OCI-LY3 (cell line): ENCODE data around the gene TMEM238.

ENCODE experiments used
- EZH2phosphoT487 ChIP-seq: fragments of 200-600 bp; shearing (Covaris generic); IDR thresholded peaks from 2 replicates; pipeline ENCODE4 v1.6.1; 2018; ENCODE audit warnings: antibody characterized with exemption, mixed run types, low read depth
- TF ChIP-seq, protein P1 (sequence below): fragments of 200-600, 300-600 bp; sonication (generic); IDR thresholded peaks from 2 replicates; pipeline ENCODE4 v1.5.1; 2014; ENCODE audit warnings: antibody characterized with exemption, low read length, low read depth

DNA sequence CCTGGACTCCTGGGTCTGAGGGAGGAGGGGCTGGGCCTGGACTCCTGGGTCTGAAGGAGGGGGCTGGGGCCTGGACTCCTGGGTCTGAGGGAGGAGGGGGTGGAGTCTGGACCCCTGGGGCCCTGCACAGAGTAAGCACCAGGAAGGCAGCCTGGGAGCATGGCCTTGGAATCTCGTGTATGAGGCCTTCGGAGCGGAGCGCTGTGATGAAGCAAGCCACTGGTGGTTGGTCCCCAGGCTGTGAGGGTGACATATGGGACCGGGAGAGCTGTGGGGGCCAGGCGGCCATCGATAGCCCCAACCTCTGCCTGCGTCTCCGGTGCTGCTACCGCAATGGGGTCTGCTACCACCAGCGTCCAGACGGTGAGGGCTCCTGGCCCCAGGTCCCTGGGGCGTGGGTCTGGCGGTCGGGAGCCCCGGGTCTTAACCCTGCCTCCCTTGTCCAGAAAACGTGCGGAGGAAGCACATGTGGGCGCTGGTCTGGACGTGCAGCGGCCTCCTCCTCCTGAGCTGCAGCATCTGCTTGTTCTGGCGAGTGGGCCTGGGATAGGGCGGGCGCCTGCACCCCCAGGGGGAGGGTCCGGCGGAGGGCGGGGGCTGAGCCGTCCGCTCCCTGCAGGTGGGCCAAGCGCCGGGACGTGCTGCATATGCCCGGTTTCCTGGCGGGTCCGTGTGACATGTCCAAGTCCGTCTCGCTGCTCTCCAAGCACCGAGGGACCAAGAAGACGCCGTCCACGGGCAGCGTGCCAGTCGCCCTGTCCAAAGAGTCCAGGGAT is 6.5 kb downstream of the TMEM238 start:
- TF ChIP-seq EZH2phosphoT487, result no peak
- TF ChIP-seq, protein P1, sequence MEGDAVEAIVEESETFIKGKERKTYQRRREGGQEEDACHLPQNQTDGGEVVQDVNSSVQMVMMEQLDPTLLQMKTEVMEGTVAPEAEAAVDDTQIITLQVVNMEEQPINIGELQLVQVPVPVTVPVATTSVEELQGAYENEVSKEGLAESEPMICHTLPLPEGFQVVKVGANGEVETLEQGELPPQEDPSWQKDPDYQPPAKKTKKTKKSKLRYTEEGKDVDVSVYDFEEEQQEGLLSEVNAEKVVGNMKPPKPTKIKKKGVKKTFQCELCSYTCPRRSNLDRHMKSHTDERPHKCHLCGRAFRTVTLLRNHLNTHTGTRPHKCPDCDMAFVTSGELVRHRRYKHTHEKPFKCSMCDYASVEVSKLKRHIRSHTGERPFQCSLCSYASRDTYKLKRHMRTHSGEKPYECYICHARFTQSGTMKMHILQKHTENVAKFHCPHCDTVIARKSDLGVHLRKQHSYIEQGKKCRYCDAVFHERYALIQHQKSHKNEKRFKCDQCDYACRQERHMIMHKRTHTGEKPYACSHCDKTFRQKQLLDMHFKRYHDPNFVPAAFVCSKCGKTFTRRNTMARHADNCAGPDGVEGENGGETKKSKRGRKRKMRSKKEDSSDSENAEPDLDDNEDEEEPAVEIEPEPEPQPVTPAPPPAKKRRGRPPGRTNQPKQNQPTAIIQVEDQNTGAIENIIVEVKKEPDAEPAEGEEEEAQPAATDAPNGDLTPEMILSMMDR, result no peak
